A673 (cell line): ENCODE results near the gene KNDC1. TPM values are rescaled to one million over a fixed set of nuclear protein-coding genes. Genes with fewer than 3 reads are reported as not detected.

Source experiments
- BruUV-seq: library from RNA; stranded (reverse); fragments of 400-500 nt; replicated peaks from 2 replicates; lab custom pipeline; 2021; lab: Mats Ljungman, UMichigan
- CTCF ChIA-PET: fragments of 300-600 bp; sonication (Branson Sonifier 250); formaldehyde crosslinking; loops from one replicate; lab custom pipeline; 2022; ENCODE audit warnings: antibody characterized with exemption; lab: Charles Lee
- POLR2A ChIA-PET: fragments of 300-600 bp; sonication (Branson Sonifier 250); formaldehyde crosslinking; loops from one replicate; lab custom pipeline; 2022; ENCODE audit warnings: antibody characterized with exemption; ENCODE audit not compliant: low non-redundant PET; lab: Charles Lee
- DNase-seq: peaks from one replicate; pipeline ENCODE4 v3.0.0-alpha.2; 2015; ENCODE audit warnings: low spot score
- H3K27ac ChIP-seq: fragments of 200-600 bp; sonication (generic); 2 replicates; pipeline ENCODE4 v1.5.1; 2016; ENCODE audit warnings: mixed run types, low read depth, mild to moderate bottlenecking, mixed read lengths, antibody characterized with exemption, low read length; ENCODE audit not compliant: poor library complexity, severe bottlenecking
- H3K27me3 ChIP-seq: fragments of 200-600 bp; sonication (generic); replicated peaks from 2 replicates; pipeline ENCODE4 v1.6.1; 2017; ENCODE audit warnings: mixed run types, low read depth, mild to moderate bottlenecking, mixed read lengths, antibody characterized with exemption, low read length; ENCODE audit not compliant: insufficient read depth, poor library complexity
- H3K36me3 ChIP-seq: fragments of 200-600 bp; sonication (generic); 2 replicates; pipeline ENCODE4 v1.6.1; 2016; ENCODE audit warnings: mixed run types, mild to moderate bottlenecking, mixed read lengths, antibody characterized with exemption, low read length; ENCODE audit not compliant: insufficient read depth, poor library complexity, severe bottlenecking
- H3K4me1 ChIP-seq: fragments of 200-600 bp; sonication (generic); 2 replicates; pipeline ENCODE4 v1.6.1; 2017; ENCODE audit warnings: mixed run types, mild to moderate bottlenecking, mixed read lengths, antibody characterized with exemption, low read length; ENCODE audit not compliant: insufficient read depth, poor library complexity, severe bottlenecking
- H3K4me3 ChIP-seq: fragments of 200-600 bp; sonication (generic); 2 replicates; pipeline ENCODE4 v1.5.1; 2016; ENCODE audit warnings: low read depth, mixed run types, mild to moderate bottlenecking, mixed read lengths, low read length; ENCODE audit not compliant: poor library complexity, severe bottlenecking
- H3K9me3 ChIP-seq: fragments of 200-600 bp; sonication (generic); 2 replicates; pipeline ENCODE4 v1.6.1; 2016; ENCODE audit warnings: mixed run types, low read depth, mild to moderate bottlenecking, mixed read lengths, antibody characterized with exemption, low read length; ENCODE audit not compliant: poor library complexity, severe bottlenecking
- EZH2 ChIP-seq: fragments of 200-600 bp; sonication (generic); IDR thresholded peaks from 2 replicates; pipeline ENCODE4 v1.6.1; 2017; ENCODE audit warnings: borderline replicate concordance, low read depth, mild to moderate bottlenecking, mixed read lengths, antibody characterized with exemption, low read length; ENCODE audit not compliant: poor library complexity, severe bottlenecking
- intact Hi-C: fragments of 100-400 bp; cut with micrococcal nuclease; formaldehyde crosslinking; loops from one replicate; pipeline ENCODE4 v1.10.0; 2022; ENCODE audit not compliant: unreplicated experiment
- total RNA-seq: library from RNA; stranded (reverse); gene quantifications from 2 replicates; pipeline ENCODE4 v1.2.3, GENCODE V29; 2021
- TF ChIP-seq, protein P1 (sequence below): fragments of 300-800, 200-600 bp; sonication (generic); conservative IDR thresholded peaks from 2 replicates; pipeline ENCODE4 v1.5.1; 2017; ENCODE audit warnings: low read depth, mild to moderate bottlenecking, antibody characterized with exemption, low read length, moderate library complexity, mixed read lengths

KNDC1 gene
- total RNA-seq, 1 experiment from 2014 or later: not detected

DNA sequence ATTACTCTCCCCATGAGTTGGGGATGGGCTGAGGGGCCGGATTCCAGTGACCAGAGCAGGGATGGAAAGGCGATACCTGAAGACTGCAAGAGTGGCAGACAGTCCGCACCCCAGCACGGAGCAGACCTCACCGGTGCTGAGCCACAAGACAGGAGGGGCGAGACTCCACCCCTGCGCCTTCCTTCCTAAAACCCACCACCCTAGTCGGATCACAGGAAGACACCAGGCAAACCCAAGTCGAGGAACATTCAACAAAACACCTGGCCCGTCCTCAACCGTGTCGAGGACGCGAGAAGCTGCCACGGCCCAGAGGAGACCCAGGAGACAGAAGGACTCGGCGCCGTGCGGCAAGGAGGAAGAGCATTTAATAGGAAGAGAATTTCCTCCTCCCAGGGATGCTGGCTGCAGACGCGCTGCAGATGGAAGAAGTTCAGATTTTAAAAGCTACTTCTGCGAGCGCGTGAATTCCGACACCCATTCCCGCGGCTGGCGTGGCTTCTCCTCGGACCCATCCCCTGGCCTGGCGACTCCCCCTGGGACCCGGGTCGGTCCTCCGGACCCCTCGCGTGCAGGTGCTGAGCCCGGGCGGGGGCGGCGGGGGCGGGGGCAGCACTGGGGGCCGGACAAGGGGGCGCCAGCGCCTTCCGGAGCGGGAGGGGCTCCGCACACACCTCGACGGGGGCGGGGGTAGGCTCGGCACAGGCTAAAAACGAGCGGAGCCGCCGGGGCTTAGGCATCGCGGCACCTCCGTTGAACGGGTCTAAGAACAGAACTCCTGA, 69.4 kb downstream of the KNDC1 start:
- CTCF ChIA-PET: no interaction called here
- TF ChIP-seq, protein P1, sequence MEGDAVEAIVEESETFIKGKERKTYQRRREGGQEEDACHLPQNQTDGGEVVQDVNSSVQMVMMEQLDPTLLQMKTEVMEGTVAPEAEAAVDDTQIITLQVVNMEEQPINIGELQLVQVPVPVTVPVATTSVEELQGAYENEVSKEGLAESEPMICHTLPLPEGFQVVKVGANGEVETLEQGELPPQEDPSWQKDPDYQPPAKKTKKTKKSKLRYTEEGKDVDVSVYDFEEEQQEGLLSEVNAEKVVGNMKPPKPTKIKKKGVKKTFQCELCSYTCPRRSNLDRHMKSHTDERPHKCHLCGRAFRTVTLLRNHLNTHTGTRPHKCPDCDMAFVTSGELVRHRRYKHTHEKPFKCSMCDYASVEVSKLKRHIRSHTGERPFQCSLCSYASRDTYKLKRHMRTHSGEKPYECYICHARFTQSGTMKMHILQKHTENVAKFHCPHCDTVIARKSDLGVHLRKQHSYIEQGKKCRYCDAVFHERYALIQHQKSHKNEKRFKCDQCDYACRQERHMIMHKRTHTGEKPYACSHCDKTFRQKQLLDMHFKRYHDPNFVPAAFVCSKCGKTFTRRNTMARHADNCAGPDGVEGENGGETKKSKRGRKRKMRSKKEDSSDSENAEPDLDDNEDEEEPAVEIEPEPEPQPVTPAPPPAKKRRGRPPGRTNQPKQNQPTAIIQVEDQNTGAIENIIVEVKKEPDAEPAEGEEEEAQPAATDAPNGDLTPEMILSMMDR: no peak
- peak; percentile 89 for TF ChIP-seq EZH2
- BruUV-seq: no TSS peak
- POLR2A ChIA-PET: no interaction called here
- Histone ChIP-seq H3K36me3 (no peaks in the 10 kb centered on the region), H3K9me3 (no peaks in the 10 kb centered on the region), H3K27ac (no peak overlapping the region), H3K27me3 (peaks cover 92% of the 10 kb centered on the region), H3K4me1 (no peaks in the 10 kb centered on the region), H3K4me3 (no peak overlapping the region)
- intact Hi-C loops: no loop called here
- no peak for DNase-seq

- CTCF ChIA-PET: no interaction called here
- peaks cover 91% of the 10 kb centered on the region for H3K27me3 ChIP-seq
Observed at GRCh38 chr10:133230044-133230361, 70.0 kb downstream of the KNDC1 start, which contains the start of gene UTF1. TSS of gene UTF1 (plus strand) at chr10:133230217. CDS start at chr10:133230289, 72 bp downstream.

GRCh38 chr10:133230387-133231195, 70.6 kb downstream of the KNDC1 start:
- POLR2A ChIA-PET: no interaction called here
- no peak overlapping the region for H3K4me3 ChIP-seq
- no peaks in the 10 kb centered on the region for H3K9me3 ChIP-seq
- no peaks in the 10 kb centered on the region for H3K4me1 ChIP-seq
- CTCF ChIA-PET: no interaction called here
- intact Hi-C loops: no loop called here
- BruUV-seq: no TSS peak
- no peak for DNase-seq
- H3K36me3 ChIP-seq: no peaks in the 10 kb centered on the region
- H3K27ac ChIP-seq: no peak overlapping the region
- peaks cover 92% of the 10 kb centered on the region for H3K27me3 ChIP-seq
- TF ChIP-seq, protein P1: no peak
- peak; percentile 90 for TF ChIP-seq EZH2

More at GRCh38 chr10:133230044-133230361, 70.0 kb downstream of the KNDC1 start, which contains the start of gene UTF1:
- POLR2A ChIA-PET: no interaction called here
- Histone ChIP-seq H3K4me1 (no peaks in the 10 kb centered on the region), H3K4me3 (no peak within 1 kb of the TSS), H3K9me3 (no peaks in the 10 kb centered on the region), H3K36me3 (no peaks in the 10 kb centered on the region), H3K27ac (no peak within 1 kb of the TSS)
- TF ChIP-seq, protein P1: no peak
- no peak for TF ChIP-seq EZH2
- no TSS peak for BruUV-seq
- intact Hi-C loops: no loop called here
- DNase-seq: no peak
